Activated CD4-positive, alpha-beta T cell treated with anti-CD3 and anti-CD28 coated beads, Interleukin-2, amount 50 U/mL, for 1 hour (primary cell): ENCODE results near the gene LAMC3.

Source experiments
- DNase-seq: peaks from one replicate; pipeline ENCODE4 v3.0.0-alpha.2; 2020

LAMC3 gene

DNA sequence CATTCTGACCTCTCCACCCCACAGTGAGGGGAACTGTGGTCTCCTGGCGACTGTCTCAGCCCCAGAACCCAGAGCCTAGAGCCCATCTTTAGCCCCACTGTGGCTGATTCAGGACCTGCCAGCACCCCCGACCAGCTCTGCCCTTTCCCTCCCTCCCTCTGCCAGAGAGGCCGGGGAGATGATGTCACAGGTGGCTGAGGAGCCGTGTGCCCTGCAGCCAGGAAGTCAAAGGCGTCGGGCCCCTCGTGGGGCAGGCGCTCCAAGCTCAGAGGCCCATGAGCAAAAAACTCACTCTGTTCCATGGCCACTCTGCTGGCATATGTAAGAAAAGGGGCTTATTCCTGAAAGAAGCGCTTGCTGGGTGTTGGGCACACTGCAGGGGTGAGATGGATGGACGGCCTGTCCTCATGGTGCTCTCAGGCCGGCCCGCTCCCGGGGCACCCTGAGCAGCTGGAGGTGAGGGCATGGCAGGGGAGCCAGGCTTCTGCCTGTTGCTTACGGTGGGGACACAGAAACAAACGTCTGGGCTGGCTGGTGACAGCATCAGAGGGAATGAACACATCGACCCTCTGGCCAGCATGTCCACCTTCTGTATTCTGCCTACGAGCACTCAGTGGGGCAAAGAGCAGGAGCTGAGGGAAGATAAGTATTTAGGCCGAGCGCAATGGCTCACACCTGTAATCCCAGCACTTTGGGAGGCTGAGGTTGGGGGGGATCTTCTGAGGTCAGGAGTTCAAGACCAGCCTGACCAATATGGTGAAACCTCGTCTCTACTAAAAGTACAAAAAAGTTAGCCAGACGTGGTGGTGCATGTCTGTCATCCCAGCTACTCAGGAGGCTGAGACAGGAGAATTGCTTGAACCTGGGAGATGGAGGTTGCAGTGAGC lies 41.1 kb downstream of the LAMC3 start:
- DNase-seq, result no peak

DNA sequence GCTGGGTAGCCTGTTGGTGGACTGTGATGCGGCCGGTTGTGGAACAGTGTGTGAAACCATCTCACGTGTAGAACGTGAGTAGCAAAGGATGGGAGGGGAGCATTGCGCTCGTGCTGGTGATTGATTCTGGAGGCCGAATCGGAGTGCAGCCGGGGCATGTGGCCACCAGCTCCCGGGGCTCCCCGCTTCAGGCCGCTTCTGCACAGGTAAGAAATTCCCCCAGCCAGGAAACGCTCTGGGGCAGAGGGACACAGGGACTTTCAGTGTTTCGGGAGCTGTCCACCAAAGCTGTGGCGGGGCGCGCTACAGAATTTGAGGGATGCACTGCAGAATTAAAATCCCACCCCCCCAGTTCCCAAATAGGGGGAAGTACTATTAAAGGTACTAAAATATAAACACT lies 41.9 kb downstream of the LAMC3 start:
- no peak for DNase-seq

DNA sequence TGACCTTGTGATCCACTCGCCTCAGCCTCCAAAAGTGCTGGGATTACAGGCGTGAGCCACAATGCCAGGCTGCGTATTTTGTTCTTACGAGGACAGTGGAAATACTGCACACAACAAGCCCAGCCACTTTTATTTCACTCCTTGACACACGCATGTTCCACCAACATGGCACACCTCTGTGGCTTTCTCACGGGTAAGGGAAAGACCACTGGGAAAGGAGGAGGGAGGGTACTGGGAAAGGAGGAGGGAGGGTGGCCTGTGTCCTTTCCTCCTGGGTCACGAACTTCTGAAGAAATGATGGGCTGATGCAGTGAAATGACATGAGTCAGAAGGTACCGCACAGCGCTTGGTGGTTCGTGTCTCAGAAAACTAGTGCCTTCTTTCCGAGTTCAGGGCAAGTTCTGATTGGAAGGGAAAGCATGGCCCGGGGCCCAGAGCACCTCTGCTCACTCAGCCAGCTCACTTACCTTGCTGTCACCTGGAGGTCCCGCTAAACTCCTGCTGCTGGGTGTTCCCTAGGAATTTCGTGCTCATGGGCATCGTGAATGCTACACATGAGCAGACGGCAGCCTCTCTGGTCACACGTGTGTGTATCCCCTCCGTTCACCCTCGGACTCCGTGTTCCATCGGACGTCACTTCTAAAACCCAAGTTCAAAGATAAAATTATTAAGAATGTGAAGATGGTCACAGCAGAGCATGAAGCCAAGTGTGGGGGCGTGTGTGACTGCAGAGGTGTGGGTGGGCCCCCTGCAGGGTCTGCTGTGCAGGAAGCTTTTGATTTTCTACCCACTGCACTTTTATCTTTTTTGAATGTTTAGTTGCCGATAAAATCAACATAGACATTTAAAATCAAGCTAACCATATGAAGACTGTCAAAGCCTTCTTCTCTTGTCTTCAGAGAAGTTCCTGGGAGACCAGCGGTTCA lies 42.9 kb downstream of the LAMC3 start:
- DNase-seq, result no peak

DNA sequence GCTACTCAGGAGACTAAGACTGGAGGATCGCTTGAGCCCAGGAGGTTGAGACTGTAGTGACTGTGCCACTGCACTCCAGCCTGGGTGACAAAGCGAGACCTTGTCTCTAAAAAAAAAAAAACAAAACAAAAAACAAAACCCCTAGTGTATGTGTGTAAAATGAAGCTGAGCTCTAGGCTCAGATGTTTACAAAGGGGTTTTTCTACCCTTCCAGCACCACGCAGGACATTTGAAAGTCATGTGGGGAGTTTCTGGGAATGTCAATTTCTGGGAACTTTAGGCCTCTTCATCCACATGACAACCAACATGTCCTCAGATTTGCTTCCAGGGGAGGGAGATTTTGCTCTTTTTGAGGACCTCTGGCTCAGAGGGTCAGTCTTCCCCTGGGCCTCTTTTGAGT lies 44.9 kb downstream of the LAMC3 start:
- no peak for DNase-seq

DNA sequence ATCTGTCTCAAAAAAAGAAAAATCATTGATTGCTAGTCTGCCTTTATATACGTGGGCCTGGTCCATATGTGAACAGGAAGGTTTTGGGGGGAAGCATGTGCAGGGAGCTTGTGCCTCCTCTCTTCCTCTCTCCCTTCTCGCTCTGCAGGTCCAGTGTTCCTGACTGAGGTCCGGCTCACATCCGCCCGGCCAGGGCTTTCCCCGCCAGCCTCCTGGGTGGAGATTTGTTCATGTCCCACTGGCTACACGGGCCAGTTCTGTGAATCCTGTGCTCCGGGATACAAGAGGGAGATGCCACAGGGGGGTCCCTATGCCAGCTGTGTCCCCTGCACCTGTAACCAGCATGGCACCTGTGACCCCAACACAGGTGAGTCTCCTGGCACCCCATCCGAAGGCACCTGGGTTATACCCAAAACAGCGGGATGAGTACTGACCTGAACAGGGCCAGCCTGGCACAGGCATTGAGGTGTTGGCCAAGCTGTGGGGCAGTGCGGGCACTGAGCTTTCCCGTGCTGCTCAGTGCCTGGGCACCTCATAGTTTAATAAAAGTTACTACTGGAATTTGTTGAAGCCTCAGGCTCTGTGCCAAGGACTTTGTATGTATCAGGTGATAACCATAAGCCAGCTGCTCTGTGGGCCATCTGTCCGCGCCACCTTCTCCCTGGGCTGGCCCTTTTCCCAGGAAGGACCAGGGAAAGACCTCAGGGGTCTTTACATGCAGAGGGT lies 48.0 kb downstream of the LAMC3 start:
- no peak for DNase-seq

DNA sequence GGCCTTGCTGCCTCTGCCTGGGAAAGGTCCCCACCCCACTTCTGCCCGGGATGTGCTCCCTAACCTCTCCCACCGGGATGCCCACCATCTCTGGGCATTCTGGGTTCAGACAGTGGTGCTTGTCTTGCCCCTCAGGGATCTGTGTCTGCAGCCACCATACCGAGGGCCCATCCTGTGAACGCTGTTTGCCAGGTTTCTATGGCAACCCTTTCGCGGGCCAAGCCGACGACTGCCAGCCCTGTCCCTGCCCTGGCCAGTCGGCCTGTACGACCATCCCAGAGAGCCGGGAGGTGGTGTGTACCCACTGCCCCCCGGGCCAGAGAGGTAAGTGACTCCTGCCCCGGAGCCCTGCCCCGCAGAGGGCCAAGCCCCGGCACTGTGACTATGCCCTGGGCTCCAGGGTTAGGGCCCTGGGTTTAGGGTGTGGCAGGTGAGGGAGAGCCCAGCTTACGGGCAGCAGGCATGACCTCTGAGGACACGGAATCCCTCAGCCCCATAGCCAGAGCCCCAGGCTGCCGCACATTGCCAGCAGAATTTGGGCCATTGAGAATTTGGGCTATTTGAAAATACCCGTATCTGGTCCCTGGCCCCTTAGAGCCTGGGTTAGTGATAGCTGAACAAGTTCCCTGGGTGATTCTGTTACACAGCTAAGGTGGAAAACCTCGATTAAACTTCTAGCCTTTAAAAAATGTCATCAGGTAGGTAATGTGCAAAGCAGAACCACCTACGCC lies 52.1 kb downstream of the LAMC3 start:
- no peak for DNase-seq

DNA sequence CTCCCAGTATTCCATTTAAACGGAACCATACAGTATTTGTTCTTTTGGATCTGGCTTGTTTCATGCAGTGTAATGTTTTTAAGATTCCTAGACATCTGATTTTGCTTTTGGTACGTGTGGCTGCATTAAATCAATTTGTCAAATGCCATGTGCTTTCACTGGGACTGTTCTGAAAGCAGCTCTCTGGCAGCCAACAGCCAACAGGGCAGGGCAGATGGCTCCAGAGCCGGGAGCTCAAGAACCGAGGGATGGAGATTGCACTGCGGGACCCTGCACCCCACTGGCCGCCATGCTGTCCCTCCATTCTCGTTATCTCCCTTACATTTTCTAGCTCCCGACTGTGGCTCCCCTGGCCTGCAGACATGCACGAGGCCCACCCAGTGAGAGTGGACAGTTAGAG lies 54.0 kb downstream of the LAMC3 start:
- no peak for DNase-seq

DNA sequence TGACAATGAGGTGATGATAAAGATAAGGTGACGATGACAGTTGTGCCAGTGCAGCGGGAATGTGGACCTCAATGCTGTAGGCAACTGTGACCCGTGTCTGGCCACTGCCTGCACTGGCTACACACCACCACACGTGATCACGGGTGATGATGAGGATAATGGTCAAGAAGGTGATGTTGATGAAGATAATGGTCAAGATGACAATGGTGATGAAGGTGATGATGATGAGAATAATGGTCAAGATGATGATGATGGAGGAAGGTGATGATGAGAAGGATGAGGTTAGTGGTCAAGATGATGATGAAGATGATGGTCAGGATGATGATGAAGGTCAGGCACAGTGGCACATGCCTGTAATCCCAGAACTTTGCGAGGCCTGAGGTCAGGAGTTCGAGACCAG lies 56.6 kb downstream of the LAMC3 start:
- no peak for DNase-seq

DNA sequence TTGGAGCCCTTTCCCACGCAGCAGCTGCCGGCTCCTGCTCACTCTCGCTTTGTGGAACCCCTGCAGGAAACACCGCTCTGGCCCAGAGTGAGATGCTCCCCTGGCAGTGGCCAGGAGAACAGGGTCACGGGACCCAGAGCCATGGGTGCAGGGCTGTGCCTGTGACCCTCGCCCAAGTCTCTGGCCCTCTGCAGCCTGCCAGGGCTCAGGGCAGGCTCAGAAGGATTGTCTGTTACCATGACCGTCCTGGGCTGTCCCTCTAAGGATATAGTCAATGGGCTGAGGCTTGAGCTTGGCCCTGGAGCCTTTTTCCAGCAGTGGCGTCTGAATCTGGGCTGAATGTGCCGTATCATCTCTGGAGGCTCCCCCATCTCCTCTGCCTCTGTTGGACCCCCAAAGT lies 58.7 kb downstream of the LAMC3 start:
- DNase-seq, result no peak

DNA sequence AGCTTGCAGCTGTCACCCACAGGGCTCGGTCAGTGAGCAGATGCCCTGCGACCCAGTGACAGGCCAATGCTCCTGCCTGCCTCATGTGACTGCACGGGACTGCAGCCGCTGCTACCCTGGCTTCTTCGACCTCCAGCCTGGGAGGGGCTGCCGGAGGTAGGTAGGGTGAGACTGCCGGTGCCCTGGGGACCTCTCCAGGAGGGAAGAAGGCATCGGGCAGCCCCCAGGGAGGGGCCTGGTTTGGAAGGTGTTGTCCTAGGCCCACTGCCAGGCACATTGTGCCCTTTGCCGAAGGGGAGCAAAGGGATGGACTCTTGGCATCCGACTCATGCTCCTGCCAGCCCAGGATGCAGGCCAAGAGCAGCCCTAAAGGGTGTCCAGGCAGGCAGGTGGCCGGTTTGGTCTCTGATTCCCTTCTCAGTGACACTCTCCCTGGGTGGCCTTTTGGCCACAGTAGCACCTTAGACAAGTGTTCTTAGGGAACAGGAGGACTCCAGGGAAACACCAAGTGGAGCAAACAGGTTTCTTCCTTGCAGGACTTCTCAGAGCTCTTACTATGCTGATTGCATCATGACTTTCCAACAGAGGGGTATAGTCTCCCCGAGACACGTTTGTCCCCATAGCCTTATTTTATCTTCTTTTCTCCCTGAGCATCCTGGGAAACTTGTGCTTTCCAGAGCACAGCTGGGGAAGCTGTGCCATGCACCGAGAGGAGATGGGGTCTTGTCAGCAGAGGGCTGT lies 59.3 kb downstream of the LAMC3 start:
- DNase-seq, result no peak

DNA sequence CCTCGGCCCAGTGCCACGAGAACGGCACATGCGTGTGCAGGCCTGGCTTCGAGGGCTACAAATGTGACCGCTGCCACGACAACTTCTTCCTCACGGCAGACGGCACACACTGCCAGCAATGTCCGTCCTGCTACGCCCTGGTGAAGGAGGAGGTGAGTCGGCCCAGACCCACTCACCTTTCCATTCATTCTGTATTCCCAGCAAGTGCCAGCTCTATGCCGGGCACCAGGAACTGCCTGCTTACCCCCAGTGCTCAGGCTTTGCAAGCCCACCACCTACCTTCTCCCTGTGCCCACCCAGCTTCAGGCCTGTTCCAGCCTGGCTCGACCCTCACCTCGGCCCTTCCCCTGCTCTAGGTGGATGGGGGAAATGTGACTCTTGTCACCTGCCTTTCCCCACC lies 60.7 kb downstream of the LAMC3 start:
- DNase-seq, result no peak

DNA sequence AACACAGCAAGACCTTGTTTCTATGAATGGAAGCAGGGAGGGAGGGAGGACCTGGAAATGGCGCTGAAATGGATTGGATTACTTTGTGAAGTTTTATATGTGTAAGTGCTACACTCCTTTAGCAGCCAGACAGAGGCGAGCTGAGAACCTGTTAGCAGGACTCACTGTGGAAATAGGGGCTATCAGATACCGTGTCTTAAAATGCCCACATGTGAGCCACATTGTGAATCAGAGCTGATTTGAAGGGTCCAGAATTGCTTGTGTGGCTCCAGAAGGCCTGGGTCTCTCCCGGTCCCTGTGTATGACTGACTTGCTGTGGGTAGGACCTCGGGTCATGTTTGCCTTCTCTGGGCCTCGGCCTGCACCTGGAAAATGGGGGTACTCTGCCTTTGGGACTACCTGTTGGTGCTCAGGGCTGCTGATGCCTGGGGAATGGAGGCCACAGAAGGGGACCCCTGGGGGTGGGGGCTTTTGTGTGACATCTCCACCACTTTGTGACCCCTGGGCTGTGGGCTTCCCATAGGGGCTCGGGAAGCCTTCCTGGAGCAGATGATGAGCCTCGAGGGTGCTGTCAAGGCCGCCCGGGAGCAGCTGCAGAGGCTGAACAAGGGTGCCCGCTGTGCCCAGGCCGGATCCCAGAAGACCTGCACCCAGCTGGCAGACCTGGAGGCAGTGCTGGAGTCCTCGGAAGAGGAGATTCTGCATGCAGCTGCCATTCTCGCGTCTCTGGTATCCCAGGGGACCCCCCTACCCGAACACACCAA lies 63.3 kb downstream of the LAMC3 start:
- no peak for DNase-seq

DNA sequence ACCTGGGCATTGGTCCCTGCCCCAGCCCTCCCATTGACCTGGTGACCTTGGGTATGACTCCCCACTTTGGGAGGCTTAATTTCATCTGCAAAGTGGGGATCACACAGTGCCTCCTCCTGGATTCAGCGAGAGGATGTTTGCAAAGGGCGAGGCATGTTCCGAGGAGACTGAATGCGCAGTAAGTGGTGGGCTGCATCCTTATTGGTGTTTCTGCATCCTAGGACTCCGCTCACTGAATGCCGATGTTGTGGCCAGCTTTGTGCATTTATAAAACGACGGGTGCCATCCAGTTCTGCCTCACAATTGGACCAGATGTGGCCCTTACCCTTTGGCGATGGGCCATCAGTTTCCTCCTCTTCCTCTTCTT lies 63.9 kb downstream of the LAMC3 start:
- DNase-seq, result no peak

DNA sequence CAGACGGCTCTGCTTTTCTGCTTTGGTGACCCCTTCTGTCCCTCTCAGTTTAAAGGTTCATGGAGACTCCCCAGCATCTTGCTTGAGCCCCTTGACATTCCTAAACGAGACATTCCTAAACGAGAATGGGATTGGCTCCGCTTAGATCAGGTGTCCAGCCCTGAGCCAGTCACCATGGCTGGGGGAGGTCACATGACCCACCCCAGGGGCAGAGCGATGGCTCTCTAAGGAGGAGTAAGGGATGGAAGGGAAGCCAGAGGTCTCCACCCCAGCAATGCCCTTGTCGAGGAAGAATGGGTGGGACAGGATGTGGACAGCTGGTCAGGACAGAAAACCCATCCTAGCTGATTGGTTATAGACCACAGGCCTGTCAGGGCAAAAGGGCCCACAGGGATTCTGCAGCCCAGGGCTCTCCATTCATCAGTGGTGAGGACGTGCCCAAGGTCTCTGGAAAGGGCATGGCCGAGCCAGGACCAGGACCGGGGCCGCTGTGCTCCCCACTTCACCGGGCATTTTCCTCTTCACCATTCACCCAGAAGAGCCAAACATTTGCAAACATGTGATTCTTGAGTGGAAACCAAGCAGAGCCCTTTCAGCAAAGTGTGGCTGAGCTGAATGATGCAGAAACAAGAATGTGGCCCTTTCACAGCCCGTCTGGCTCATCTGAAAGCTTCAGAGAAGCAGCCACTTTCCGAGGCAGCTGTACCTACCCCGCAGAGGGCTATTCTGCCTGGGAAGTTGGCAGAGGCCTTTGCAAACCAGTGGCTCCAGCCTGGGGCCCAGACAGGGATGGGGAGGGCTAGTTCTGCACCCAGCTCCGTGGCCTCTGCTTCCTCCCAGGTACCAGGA lies 67.6 kb downstream of the LAMC3 start:
- no peak for DNase-seq

DNA sequence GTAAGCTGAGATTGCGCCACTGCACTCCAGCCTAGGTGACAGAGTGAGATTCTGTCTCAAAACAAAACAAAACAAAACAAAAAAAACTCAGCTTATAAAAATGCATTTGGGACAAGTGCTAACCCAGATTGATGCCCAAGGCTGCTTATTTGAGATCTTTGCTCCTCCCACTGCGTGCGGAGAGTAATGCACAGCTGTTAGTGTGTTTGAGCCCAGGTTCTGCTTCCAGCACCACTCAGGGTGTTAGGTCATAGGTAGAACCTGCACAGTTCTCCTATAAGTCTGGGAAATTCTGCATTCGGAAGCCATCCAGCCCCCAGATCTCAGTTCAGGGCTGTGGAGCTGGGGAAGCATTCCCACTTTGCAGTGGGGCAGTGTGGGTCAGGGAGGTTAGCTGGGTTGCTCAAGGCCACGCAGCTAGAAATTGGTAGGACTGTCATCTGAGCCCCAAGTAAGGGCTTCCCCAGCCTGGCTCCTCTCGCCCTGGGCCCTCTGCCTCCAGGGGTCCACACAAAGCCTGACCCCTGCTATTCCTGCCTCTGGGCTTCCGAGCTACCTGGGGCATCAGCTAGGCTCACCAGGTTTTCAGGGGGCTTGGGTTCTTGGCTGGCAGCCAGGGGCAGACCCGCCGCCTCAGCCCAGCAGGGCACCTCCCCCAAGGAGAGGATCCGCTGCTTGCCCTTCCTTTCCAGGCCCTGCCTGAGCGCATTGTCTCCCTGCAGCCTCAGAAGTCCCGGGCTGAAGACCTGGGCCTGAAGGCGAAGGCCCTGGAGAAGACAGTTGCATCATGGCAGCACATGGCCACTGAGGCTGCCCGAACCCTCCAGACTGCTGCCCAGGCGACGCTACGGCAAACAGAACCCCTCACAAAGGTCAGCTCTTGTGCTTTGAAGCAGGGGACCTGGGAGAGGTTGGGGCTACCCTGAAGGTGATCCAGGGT lies 69.7 kb downstream of the LAMC3 start:
- no peak for DNase-seq

DNA sequence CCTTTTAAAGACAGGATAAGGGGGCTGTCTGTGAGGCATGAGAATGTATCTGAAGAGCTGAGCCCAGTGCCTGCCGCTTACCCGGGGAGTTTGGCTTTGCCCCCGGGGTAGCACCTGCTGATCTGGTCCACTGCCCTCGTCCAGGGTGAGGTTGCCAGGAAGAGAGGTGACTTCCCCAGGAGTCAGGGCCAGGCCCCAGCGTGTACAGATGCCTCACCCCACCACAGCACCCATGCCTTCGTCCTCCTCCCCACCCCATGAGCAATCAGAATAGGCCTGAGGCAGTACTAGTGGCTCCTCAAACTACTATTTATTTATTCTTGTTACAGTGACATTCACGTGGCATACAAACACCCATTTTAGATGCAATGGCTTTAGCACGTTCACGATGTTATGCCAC lies 71.6 kb downstream of the LAMC3 start:
- DNase-seq, result no peak

DNA sequence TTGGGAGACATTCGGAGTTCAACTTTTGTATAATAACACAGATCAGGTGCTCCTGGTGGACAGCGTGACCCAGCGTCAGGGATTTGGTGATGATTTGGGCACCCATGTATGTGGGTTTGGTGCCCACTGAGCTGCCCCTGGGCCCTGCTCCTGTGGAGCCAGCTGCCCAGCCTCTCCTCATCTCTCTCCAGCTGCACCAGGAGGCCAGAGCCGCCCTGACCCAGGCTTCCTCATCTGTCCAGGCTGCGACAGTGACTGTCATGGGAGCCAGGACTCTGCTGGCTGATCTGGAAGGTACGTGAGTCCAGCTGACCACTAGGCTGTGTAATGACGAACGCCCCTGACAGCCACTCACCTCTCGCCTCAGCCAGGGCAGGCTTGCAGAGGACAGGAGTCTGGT lies 72.9 kb downstream of the LAMC3 start:
- no peak for DNase-seq

DNA sequence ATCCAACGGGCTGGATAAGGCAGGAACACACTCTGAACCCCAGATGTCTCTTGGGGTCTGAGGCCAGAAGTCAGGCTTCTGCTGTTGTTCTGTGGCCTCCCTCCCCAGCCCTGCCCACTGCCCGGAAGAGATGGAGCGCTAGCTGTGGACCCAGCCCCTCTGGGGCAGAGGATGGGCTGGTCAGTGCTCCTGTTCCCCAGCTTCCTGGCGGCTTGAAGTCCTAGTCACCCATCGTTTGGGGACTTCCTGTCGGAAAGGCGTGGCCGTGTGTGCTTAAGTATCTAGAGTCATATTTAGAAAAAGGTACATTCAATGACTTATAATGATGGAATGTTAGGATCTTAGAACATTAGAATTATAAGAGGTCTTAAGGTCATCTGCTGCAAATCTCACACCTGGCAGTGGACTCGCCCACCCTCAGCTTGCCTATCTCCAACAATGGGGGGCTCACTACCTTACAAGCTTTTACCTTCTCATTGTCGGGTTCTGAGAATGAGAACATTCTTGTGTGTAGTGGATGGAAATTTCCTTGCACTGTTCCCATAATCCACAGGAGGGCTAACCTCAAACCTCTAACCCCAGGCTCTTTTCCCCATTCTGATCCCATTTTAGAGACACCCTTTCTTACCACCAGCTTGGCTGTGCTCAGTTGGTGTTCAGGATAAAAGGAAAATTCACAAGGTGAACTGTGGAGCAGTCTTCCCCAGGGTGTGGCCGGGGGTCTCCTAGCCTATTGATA lies 74.0 kb downstream of the LAMC3 start:
- DNase-seq, result no peak
